Measurements from ENCODE around the gene DDX1. TPM values are rescaled to one million over a fixed set of nuclear protein-coding genes. Genes with fewer than 3 reads are reported as not detected.
"Not testable (repeated sequence)": the region's sequence is repeated elsewhere in the genome, so short reads cannot be mapped to it uniquely, and the experiment has no call there.

The DDX1 gene
- polyA plus RNA-seq, 3 donors, result 164 to 206 (median 169) TPM

DNA sequence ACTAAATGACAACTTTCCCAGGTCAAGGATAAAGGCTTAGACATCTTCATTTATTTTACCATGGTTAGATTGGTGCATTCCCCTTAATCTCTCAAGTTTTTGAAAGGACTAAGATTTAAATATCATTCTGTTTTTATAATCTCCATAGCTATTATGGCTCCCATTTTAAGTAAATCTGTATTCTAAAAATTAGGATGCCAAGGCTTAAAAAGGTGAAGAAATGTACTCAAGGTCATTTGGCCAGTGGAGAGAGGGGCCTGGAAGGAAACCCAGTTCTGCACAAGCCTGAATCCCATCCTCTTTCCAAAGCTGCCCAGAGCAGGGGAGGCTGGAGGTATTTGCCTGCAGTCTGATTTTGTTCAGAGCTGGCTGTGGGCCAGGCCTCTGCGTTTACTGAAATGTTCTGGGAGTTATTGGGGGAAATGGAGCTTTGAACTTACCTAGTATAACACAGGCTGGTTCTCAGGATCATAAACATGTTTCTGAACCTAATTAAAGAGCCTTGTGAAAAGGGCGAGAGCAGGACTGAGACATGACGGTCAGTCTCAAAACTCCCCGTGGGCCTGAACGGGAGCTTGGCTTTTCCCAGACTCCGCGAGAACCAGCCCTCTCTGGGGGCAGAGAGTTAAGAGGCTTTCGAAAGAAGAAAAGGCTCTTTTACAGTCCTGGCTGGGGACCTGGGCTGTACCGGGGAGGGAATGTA, 85.6 kb downstream of the DDX1 start:
- DNase-seq (ENCODE audit: extremely low read depth in 1 of 11, low read depth in 9 of 11, low spot score in 4 of 11), result peak in 3 of 11 donors; percentile 42 to 58 (median 56)

GRCh38 chr2:15678346-15678745, 86.7 kb downstream of the DDX1 start:
- no peak for DNase-seq (ENCODE audit: extremely low read depth in 1 of 11, low read depth in 9 of 11, low spot score in 4 of 11)

DNA sequence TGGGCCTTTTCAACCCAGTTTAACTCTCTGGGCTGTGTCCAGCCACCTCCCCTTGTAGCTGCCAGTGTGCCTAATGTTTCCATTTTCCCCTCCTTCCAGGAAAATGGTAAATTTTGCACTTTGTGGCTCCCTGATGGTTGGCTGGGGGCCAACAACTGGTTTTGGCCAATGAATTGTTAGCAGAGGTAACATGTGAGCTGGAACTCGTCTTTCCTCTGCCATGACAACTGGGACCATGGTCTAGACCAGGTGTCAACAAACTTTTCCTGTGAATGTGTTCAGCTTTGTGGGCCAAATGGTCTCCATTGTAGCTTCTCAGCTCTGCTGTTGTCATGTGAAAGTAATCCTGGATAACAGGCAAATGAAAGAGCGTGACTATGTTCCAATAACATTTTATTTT, 87.2 kb downstream of the DDX1 start:
- DNase-seq (ENCODE audit: extremely low read depth in 1 of 11, low read depth in 9 of 11, low spot score in 4 of 11), result no peak

GRCh38 chr2:15679386-15679924, 87.8 kb downstream of the DDX1 start:
- no peak for DNase-seq (ENCODE audit: extremely low read depth in 1 of 11, low read depth in 9 of 11, low spot score in 4 of 11)

DNA sequence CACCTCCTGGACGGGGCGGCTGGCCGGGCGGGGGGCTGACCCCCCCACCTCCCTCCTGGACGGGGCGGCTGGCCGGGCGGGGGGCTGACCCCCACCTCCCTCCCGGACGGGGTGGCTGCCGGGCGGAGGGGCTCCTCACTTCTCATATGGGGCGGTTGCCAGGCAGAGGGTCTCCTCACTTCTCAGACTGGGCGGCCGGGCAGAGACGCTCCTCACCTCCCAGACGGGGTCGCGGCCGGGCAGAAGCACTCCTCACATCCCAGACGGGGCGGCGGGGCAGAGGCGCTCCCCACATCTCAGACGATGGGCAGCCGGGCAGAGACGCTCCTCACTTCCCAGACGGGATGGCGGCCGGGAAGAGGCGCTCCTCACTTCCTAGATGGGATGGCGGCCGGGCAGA, 88.5 kb downstream of the DDX1 start:
- not testable (repeated sequence) for DNase-seq (ENCODE audit: extremely low read depth in 1 of 11, low read depth in 9 of 11, low spot score in 4 of 11)

Other genes starting within 250 kb of the DDX1 start
- gene NBAS, start 30.5 kb upstream of the DDX1 start, polyA plus RNA-seq (ENCODE audit: insufficient read length in 3 of 3), result 10 to 100 TPM; 59.1 to 68.4 (median 68.3) TPM

Data from renal cortex interstitium (tissue), 11 donors.